Neural progenitor cell (in vitro differentiated cells): ENCODE measurements around the gene XYLT1. TPM values are rescaled to one million over a fixed set of nuclear protein-coding genes. Genes with fewer than 3 reads are reported as not detected.

ENCODE experiments used
- DNase-seq: peaks from one replicate; pipeline ENCODE4 v3.0.0-alpha.2; 2016; ENCODE audit warnings: low spot score
- H2AFZ ChIP-seq: fragments of 200-600 bp; sonication (generic); replicated peaks from 2 replicates; pipeline ENCODE4 v1.6.1; 2016; ENCODE audit warnings: antibody characterized with exemption
- H3F3A ChIP-seq: fragments of 200-600 bp; sonication (generic); 2 replicates; pipeline ENCODE4 v1.6.1; 2016; ENCODE audit warnings: antibody characterized with exemption, low read depth
- H3K27ac ChIP-seq: fragments of 200-600 bp; sonication (generic); 2 replicates; pipeline ENCODE4 v1.5.1; 2016; ENCODE audit warnings: mild to moderate bottlenecking
- H3K27me3 ChIP-seq: fragments of 200-600 bp; sonication (generic); 2 replicates; pipeline ENCODE4 v1.6.1; 2016; ENCODE audit warnings: mild to moderate bottlenecking, moderate library complexity
- H3K36me3 ChIP-seq: fragments of 200-600 bp; sonication (generic); 2 replicates; pipeline ENCODE4 v1.5.1; 2016
- H3K4me1 ChIP-seq: fragments of 200-600 bp; sonication (generic); 2 replicates; pipeline ENCODE4 v1.6.1; 2016; ENCODE audit warnings: mixed run types
- H3K4me2 ChIP-seq: fragments of 200-600 bp; sonication (generic); 2 replicates; pipeline ENCODE4 v1.6.1; 2016
- H3K4me3 ChIP-seq: fragments of 200-600 bp; sonication (generic); 2 replicates; pipeline ENCODE4 v1.5.1; 2016
- H3K79me2 ChIP-seq: fragments of 200-600 bp; sonication (generic); 2 replicates; pipeline ENCODE4 v1.6.1; 2016; ENCODE audit warnings: low read depth
- H3K9ac ChIP-seq: fragments of 200-600 bp; sonication (generic); 2 replicates; pipeline ENCODE4 v1.6.1; 2016
- H3K9me3 ChIP-seq: fragments of 200-600 bp; sonication (generic); 2 replicates; pipeline ENCODE4 v1.5.1; 2016; ENCODE audit warnings: low read depth
- H4K20me1 ChIP-seq: fragments of 200-600 bp; sonication (generic); 2 replicates; pipeline ENCODE4 v1.6.1; 2016; ENCODE audit warnings: low read depth
- H3K27ac Mint-ChIP-seq: 3 replicates; pipeline ENCODE4 v1.8.0; 2021; ENCODE audit warnings: mixed read lengths
- H3K27me3 Mint-ChIP-seq: 2 replicates; pipeline ENCODE4 v1.8.0; 2022; ENCODE audit warnings: low read depth, mild to moderate bottlenecking, inconsistent platforms, moderate library complexity, mixed read lengths; ENCODE audit not compliant: insufficient read depth
- H3K36me3 Mint-ChIP-seq: 3 replicates; pipeline ENCODE4 v1.8.0; 2021; ENCODE audit warnings: mixed read lengths
- H3K4me1 Mint-ChIP-seq: 3 replicates; pipeline ENCODE4 v1.8.0; 2021; ENCODE audit warnings: mixed read lengths
- H3K4me3 Mint-ChIP-seq: 3 replicates; pipeline ENCODE4 v1.8.0; 2021; ENCODE audit warnings: mild to moderate bottlenecking, moderate library complexity, mixed read lengths
- H3K9me3 Mint-ChIP-seq: 3 replicates; pipeline ENCODE4 v1.8.0; 2020; ENCODE audit warnings: mixed read lengths
- EZH2 ChIP-seq: fragments of 200-600 bp; sonication (generic); IDR thresholded peaks from 2 replicates; pipeline ENCODE4 v1.6.1; 2017; ENCODE audit warnings: antibody characterized with exemption, mild to moderate bottlenecking, moderate library complexity
- EZH2phosphoT487 ChIP-seq: fragments of 200-600 bp; sonication (generic); IDR thresholded peaks from 2 replicates; pipeline ENCODE4 v1.6.1; 2017; ENCODE audit warnings: antibody characterized with exemption
- total RNA-seq: library from RNA; depleted of rRNA; stranded (reverse); fragments of >200 nt; gene quantifications from 2 replicates; pipeline ENCODE4 v1.2.3, GENCODE V29; 2015; ENCODE audit warnings: low replicate concordance
- TF ChIP-seq, protein P1 (sequence below): fragments of 200-600 bp; sonication (generic); IDR thresholded peaks from 2 replicates; pipeline ENCODE4 v1.5.1; 2017; ENCODE audit warnings: antibody characterized with exemption, mild to moderate bottlenecking

XYLT1 gene
- total RNA-seq, 1 donor from 2014 or later: 5.9 TPM

DNA sequence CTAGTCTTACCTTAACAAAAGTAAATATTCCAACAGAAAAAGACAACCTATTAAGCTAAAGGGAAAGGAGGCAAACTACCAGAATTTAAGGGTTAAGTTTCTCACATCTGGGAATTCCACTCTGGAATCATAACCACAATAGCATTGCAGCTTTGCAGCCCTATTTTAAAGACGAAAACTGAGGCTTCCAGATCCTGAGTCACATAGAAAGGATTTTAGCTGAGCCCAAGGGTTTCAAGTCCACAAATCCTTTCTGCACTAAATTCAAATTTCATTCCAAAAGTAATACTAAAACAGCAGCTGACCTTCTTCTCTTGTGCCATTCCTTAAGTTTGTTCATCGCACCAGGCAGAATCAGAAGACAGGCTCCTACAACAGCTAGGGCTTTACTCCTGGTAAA lies 17.8 kb downstream of the XYLT1 start:
- H3K36me3 ChIP-seq: no peaks in the 10 kb centered on the region

DNA sequence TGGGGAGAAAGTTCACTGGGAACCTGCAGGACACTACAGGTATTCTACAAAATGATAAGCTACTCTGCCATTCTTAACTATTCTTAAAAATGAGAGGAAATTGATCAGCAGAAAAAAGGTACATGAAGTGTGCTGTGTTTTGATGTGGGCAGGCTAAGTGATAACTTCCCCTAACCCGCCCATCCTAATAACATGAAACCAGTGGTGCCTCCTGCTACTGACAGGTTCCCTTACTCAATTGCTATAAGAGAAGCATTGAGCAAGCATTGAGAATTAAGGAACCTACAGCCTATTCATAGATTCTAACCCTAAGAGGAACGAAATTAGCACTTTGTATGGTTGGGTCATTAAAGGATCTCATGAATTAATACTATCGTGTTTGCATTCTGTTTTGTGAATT lies 18.9 kb downstream of the XYLT1 start:
- Histone ChIP-seq H3K4me3 (no peak overlapping the region), H3K4me1 (peaks cover 9% of the 10 kb centered on the region), H3K9ac (no peak overlapping the region), H3K27me3 (no peaks in the 10 kb centered on the region), H2AFZ (no peak overlapping the region), H3K79me2 (no peaks in the 10 kb centered on the region), H3K9me3 (no peaks in the 10 kb centered on the region), H4K20me1 (no peaks in the 10 kb centered on the region), H3K36me3 (no peaks in the 10 kb centered on the region), H3K27ac (no peak overlapping the region), H3F3A (no peaks in the 10 kb centered on the region), H3K4me2 (no peak overlapping the region)
- Mint-ChIP-seq H3K27me3 (no peaks in the 10 kb centered on the region), H3K27ac (no peak overlapping the region), H3K4me1 (peaks cover 12% of the 10 kb centered on the region), H3K4me3 (no peak overlapping the region), H3K9me3 (no peaks in the 10 kb centered on the region), H3K36me3 (peaks cover 3% of the 10 kb centered on the region)
- TF ChIP-seq EZH2 (no peak), EZH2phosphoT487 (no peak)
- TF ChIP-seq, protein P1, sequence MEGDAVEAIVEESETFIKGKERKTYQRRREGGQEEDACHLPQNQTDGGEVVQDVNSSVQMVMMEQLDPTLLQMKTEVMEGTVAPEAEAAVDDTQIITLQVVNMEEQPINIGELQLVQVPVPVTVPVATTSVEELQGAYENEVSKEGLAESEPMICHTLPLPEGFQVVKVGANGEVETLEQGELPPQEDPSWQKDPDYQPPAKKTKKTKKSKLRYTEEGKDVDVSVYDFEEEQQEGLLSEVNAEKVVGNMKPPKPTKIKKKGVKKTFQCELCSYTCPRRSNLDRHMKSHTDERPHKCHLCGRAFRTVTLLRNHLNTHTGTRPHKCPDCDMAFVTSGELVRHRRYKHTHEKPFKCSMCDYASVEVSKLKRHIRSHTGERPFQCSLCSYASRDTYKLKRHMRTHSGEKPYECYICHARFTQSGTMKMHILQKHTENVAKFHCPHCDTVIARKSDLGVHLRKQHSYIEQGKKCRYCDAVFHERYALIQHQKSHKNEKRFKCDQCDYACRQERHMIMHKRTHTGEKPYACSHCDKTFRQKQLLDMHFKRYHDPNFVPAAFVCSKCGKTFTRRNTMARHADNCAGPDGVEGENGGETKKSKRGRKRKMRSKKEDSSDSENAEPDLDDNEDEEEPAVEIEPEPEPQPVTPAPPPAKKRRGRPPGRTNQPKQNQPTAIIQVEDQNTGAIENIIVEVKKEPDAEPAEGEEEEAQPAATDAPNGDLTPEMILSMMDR: no peak
- DNase-seq: no peak

More for the DNA sequence above, 17.8 kb downstream of the XYLT1 start:
- Histone ChIP-seq H4K20me1 (no peaks in the 10 kb centered on the region), H3K4me2 (no peak overlapping the region), H3K9ac (no peak overlapping the region), H3F3A (no peaks in the 10 kb centered on the region), H3K4me3 (no peak overlapping the region), H3K79me2 (no peaks in the 10 kb centered on the region), H3K27ac (no peak overlapping the region), H3K9me3 (no peaks in the 10 kb centered on the region), H3K27me3 (no peaks in the 10 kb centered on the region), H3K4me1 (peaks cover 17% of the 10 kb centered on the region), H2AFZ (no peak overlapping the region)
- H3K27me3 Mint-ChIP-seq: no peaks in the 10 kb centered on the region
- no peak for DNase-seq
- H3K27ac Mint-ChIP-seq: no peak overlapping the region
- H3K4me1 Mint-ChIP-seq: peaks cover 10% of the 10 kb centered on the region
- TF ChIP-seq EZH2phosphoT487 (no peak), EZH2 (no peak)
- TF ChIP-seq, protein P1: no peak
- no peaks in the 10 kb centered on the region for H3K9me3 Mint-ChIP-seq
- no peak overlapping the region for H3K4me3 Mint-ChIP-seq
- peaks cover 3% of the 10 kb centered on the region for H3K36me3 Mint-ChIP-seq

DNA sequence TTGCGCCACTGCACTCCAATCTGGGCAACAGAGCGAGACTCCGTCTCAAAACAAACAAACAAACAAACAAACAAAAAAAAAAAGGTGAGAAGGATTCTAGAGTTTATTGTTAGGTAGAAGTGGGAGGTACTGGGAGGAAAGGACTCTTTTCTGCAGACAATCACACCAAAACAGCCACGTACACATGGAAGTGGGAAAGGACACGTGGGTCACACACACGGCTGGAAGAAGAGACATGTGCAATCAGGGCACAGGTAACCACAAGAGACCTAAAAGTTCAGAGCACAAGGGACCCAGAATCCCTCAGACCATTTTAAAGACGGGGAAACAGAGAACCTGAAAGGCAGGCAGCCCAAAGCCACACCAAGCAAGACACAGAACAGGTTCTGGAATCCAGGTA lies 20.5 kb downstream of the XYLT1 start:
- Histone ChIP-seq H3K4me3 (no peak overlapping the region), H3K79me2 (no peaks in the 10 kb centered on the region), H3K27me3 (no peaks in the 10 kb centered on the region), H3K9me3 (no peaks in the 10 kb centered on the region), H3K27ac (no peak overlapping the region), H4K20me1 (peaks cover 4% of the 10 kb centered on the region), H3K4me1 (peaks cover 16% of the 10 kb centered on the region), H2AFZ (no peak overlapping the region), H3K4me2 (no peak overlapping the region), H3K9ac (no peak overlapping the region), H3F3A (no peaks in the 10 kb centered on the region), H3K36me3 (no peaks in the 10 kb centered on the region)
- Mint-ChIP-seq H3K4me1 (peaks cover 23% of the 10 kb centered on the region), H3K36me3 (peaks cover 3% of the 10 kb centered on the region), H3K9me3 (no peaks in the 10 kb centered on the region), H3K27me3 (no peaks in the 10 kb centered on the region), H3K27ac (peak overlapping the region; percentile 15), H3K4me3 (no peak overlapping the region)
- no peak for DNase-seq
- no peak for TF ChIP-seq EZH2phosphoT487
- TF ChIP-seq, protein P1: no peak
- TF ChIP-seq EZH2: no peak
